ENCODE results near the gene CANT1.

GRCh38 chr17:79001190-79002020 lies 8.2 kb downstream of the CANT1 start:
- TF ChIP-seq EZH2 (IDR thresholded peaks at IDR 0.05; ENCODE audit: low read length, missing control alignments) (no peak), CTCF (conservative IDR thresholded peaks at IDR 0.05 in 1 of 2, IDR thresholded peaks at IDR 0.05 in 1 of 2; ENCODE audit: low read depth in 1 of 2, low read length in 2 of 2) (no peak)
